ENCODE data around the gene PCDHGB3.
A peak's percentile ranks its signal among the peaks of the same experiment; 100 is the strongest.
"Not testable (repeated sequence)": the region's sequence is repeated elsewhere in the genome, so short reads cannot be mapped to it uniquely, and the experiment has no call there.

The PCDHGB3 gene

GRCh38 chr5:141359790-141360426 is 10.1 kb upstream of the PCDHGB3 start, which contains the start of gene PCDHGB2:
Gene PCDHGB2, plus strand, starts transcription at chr5:141359994. Its CDS starts 142 bp downstream, at chr5:141360136.
- no peak for DNase-seq (ENCODE audit: low spot score)

GRCh38 chr5:141360685-141361084 is 9.4 kb upstream of the PCDHGB3 start:
- no peak for DNase-seq (ENCODE audit: low spot score)

GRCh38 chr5:141362719-141363118 is 7.3 kb upstream of the PCDHGB3 start:
- no peak for DNase-seq (ENCODE audit: low spot score)

GRCh38 chr5:141363952-141364660 is 5.9 kb upstream of the PCDHGB3 start, which contains the start of gene PCDHGA5:
Gene PCDHGA5, plus strand, starts transcription at chr5:141364162. Its CDS starts 169 bp downstream, at chr5:141364331.
- no peak for DNase-seq (ENCODE audit: low spot score)

- no peak for DNase-seq (ENCODE audit: low spot score)
These were observed 3.8 kb upstream of the PCDHGB3 start for GRCh38 chr5:141366016-141366896.

GRCh38 chr5:141371572-141372475 is 1.8 kb downstream of the PCDHGB3 start:
- no peak for DNase-seq (ENCODE audit: low spot score)

- DNase-seq (ENCODE audit: low spot score): no peak
These were observed 3.8 kb downstream of the PCDHGB3 start, which contains the start of gene PCDHGA6 for GRCh38 chr5:141373673-141374317. Gene PCDHGA6, plus strand, starts transcription at chr5:141373891. Its CDS starts 193 bp downstream, at chr5:141374084.

- DNase-seq (ENCODE audit: low spot score): no peak
These were observed 4.6 kb downstream of the PCDHGB3 start for GRCh38 chr5:141374627-141375026.

GRCh38 chr5:141375444-141376155 is 5.6 kb downstream of the PCDHGB3 start:
- DNase-seq (ENCODE audit: low spot score): not testable (repeated sequence)

- peak; percentile 70 for DNase-seq (ENCODE audit: low spot score)
These were observed 12.6 kb downstream of the PCDHGB3 start, which contains the start of gene PCDHGA7 for GRCh38 chr5:141382469-141383294. Gene PCDHGA7, plus strand, starts transcription at chr5:141382742. Its CDS starts 158 bp downstream, at chr5:141382900.

GRCh38 chr5:141383345-141383744 is 13.3 kb downstream of the PCDHGB3 start:
- peak; percentile 23 for DNase-seq (ENCODE audit: low spot score)

- no peak for DNase-seq (ENCODE audit: low spot score)
These were observed 14.6 kb downstream of the PCDHGB3 start for GRCh38 chr5:141384471-141385267.

GRCh38 chr5:141387557-141388311 is 17.7 kb downstream of the PCDHGB3 start, which contains the start of gene PCDHGB4:
Gene PCDHGB4, plus strand, starts transcription at chr5:141387698. Its CDS starts 187 bp downstream, at chr5:141387885.
- not testable (repeated sequence) for DNase-seq (ENCODE audit: low spot score)

- no peak for DNase-seq (ENCODE audit: low spot score)
These were observed 18.6 kb downstream of the PCDHGB3 start for GRCh38 chr5:141388661-141389060.

GRCh38 chr5:141389153-141390042 is 19.4 kb downstream of the PCDHGB3 start:
- no peak for DNase-seq (ENCODE audit: low spot score)

Data from HuH-7.5 (cell line).